Activated T-helper 2 cell treated with anti-CD3 and anti-CD28 coated beads, Interferon-gamma antibody, Interleukin-2, Interleukin-4, amounts not matched to agents 10 μg/mL and 5 μg/mL and 100 μg/mL, durations not matched to agents 14 hours and 24 hours and 36 hours (primary cell): ENCODE results near the gene SLFN12L. TPM values are rescaled to one million over a fixed set of nuclear protein-coding genes. Genes with fewer than 3 reads are reported as not detected.
"Not testable (repeated sequence)": the region's sequence is repeated elsewhere in the genome, so short reads cannot be mapped to it uniquely, and the experiment has no call there.

Experiments
- DNase-seq: peaks from one replicate; pipeline ENCODE4 v3.0.0; 2021; ENCODE audit warnings: low spot score
- H3K27ac Mint-ChIP-seq: one replicate; pipeline ENCODE4 v1.8.0; 2021; ENCODE audit warnings: mixed read lengths
- H3K27me3 Mint-ChIP-seq: one replicate; pipeline ENCODE4 v1.8.0; 2021; ENCODE audit warnings: low read depth, mixed read lengths
- H3K36me3 Mint-ChIP-seq: one replicate; pipeline ENCODE4 v1.8.0; 2021; ENCODE audit warnings: low read depth, mixed read lengths
- H3K4me1 Mint-ChIP-seq: one replicate; pipeline ENCODE4 v1.8.0; 2021; ENCODE audit warnings: low read depth, mixed read lengths
- H3K4me3 Mint-ChIP-seq: one replicate; pipeline ENCODE4 v1.8.0; 2021; ENCODE audit warnings: low read depth, mild to moderate bottlenecking, moderate library complexity, mixed read lengths
- H3K9me3 Mint-ChIP-seq: one replicate; pipeline ENCODE4 v1.8.0; 2021; ENCODE audit warnings: mixed read lengths
- intact Hi-C: fragments of 100-400 bp; cut with micrococcal nuclease; formaldehyde crosslinking; loops from one replicate; pipeline ENCODE4 v1.15.1; 2023
- total RNA-seq: library from RNA; stranded (reverse); gene quantifications from 2 replicates; pipeline ENCODE4 v1.2.3, GENCODE V29; 2022

Gene SLFN12L
- total RNA-seq, 1 donor from 2014 or later = 37.8 TPM

DNA sequence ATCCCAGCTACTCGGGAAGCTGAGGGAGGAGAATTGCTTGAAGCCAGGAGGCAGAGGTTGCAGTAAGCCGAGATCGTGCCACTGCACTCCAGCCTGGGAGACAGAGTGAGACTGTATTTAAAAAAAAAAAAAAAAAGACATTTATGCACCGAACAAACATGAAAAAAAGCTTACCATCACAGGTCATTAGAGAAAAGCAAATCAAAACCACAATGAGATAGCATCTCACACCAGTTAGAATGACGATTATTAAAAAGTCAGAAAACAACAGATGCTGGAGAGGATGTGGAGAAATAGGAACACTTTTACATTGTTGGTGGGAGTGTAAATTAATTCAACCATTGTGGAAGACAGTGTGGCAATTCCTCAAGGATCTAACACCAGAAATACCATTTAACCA lies 19.0 kb downstream of the SLFN12L start:
- Mint-ChIP-seq H3K36me3 (peaks cover 83% of the 10 kb centered on the region), H3K4me3 (peak overlapping the region; percentile 16), H3K4me1 (peaks cover 71% of the 10 kb centered on the region), H3K27ac (peak overlapping the region; percentile 57)
- intact Hi-C loops, DNase-seq, H3K9me3 Mint-ChIP-seq, H3K27me3 Mint-ChIP-seq: not testable (repeated sequence)

DNA sequence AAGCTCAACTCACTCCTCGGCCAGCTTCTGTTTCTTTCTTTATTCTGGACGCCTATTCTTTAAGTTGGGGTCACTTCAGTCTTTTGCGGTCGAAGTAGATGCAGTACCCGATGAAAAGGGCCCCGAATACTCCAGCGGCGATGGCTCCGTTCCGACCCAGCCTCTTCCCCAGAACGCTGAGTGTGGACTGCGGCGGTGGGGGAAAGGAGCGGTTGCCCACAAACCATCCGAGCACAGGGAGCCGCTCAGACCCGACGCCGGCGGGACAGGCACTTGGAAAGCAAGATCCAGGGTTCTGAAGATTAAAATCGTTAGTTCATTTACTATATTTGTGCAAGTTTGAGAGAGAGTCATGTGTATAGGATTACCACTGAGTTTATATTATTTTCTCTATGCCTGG lies 22.5 kb downstream of the SLFN12L start:
- Mint-ChIP-seq H3K27ac (no peak overlapping the region), H3K9me3 (no peaks in the 10 kb centered on the region), H3K27me3 (no peaks in the 10 kb centered on the region), H3K4me3 (no peak overlapping the region), H3K36me3 (peaks cover 88% of the 10 kb centered on the region), H3K4me1 (peaks cover 67% of the 10 kb centered on the region)
- intact Hi-C loops = no loop called here
- no peak for DNase-seq

GRCh38 chr17:35514564-35514963 lies 22.9 kb downstream of the SLFN12L start:
- DNase-seq = no peak
- H3K9me3 Mint-ChIP-seq = no peaks in the 10 kb centered on the region
- H3K36me3 Mint-ChIP-seq = peaks cover 87% of the 10 kb centered on the region
- peaks cover 62% of the 10 kb centered on the region for H3K4me1 Mint-ChIP-seq
- H3K4me3 Mint-ChIP-seq = no peak overlapping the region
- H3K27ac Mint-ChIP-seq = no peak overlapping the region
- no peaks in the 10 kb centered on the region for H3K27me3 Mint-ChIP-seq
- intact Hi-C loops = no loop called here

DNA sequence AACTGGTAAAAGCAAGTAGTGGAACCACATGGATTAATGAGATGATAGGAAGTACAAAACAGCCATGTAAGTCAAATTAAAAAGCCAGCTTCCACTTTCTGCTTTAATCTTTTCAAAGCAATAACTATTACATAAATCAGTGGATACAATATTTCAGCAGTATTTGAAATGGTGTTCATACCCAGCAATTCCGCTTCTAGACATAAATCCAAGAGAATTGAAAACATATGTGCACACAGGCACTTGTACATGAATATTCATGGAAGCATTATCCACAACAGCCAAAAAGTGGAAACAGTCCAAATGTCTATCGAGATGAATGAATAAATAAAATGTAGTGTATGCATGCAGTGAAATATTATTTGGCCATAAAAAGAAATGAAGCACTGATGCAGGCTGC lies 27.4 kb downstream of the SLFN12L start:
- H3K4me1 Mint-ChIP-seq = peaks cover 40% of the 10 kb centered on the region

GRCh38 chr17:35507714-35508113 lies 29.8 kb downstream of the SLFN12L start:
- DNase-seq, H3K9me3 Mint-ChIP-seq, H3K4me3 Mint-ChIP-seq, H3K27ac Mint-ChIP-seq, intact Hi-C loops, H3K27me3 Mint-ChIP-seq: not testable (repeated sequence)
- peaks cover 32% of the 10 kb centered on the region for H3K4me1 Mint-ChIP-seq
- peaks cover 77% of the 10 kb centered on the region for H3K36me3 Mint-ChIP-seq

More for the DNA sequence above, 27.4 kb downstream of the SLFN12L start:
- Mint-ChIP-seq H3K36me3 (peaks cover 84% of the 10 kb centered on the region), H3K27me3 (no peaks in the 10 kb centered on the region), H3K27ac (peak overlapping the region; percentile 60), H3K9me3 (no peaks in the 10 kb centered on the region), H3K4me3 (no peak overlapping the region)
- intact Hi-C loops = no loop called here
- DNase-seq = no peak

DNA sequence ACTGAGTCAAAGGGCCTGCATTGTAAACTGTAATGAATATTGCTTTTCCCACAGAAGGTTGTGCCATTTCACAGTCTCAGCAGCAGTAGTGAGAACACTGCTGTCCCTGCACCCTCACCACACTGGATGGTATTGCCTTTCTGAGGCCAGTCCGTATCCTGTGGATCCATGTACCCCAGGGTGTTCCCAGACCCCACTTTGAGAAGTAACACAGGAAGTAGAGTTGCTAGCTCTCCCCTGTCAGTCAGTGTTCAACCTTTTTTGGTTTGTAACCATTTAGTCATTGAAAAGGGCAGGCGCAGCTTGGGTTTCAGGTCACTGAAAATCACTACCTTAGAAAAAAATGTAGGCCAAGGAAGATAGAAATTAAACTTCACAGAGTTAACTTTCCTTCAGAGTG lies 37.9 kb downstream of the SLFN12L start:
- Mint-ChIP-seq H3K27me3 (no peaks in the 10 kb centered on the region), H3K27ac (peak overlapping the region; percentile 35), H3K9me3 (no peaks in the 10 kb centered on the region), H3K4me1 (peaks cover 44% of the 10 kb centered on the region), H3K36me3 (peaks cover 67% of the 10 kb centered on the region), H3K4me3 (no peak overlapping the region)
- no peak for DNase-seq
- intact Hi-C loops = no loop called here

DNA sequence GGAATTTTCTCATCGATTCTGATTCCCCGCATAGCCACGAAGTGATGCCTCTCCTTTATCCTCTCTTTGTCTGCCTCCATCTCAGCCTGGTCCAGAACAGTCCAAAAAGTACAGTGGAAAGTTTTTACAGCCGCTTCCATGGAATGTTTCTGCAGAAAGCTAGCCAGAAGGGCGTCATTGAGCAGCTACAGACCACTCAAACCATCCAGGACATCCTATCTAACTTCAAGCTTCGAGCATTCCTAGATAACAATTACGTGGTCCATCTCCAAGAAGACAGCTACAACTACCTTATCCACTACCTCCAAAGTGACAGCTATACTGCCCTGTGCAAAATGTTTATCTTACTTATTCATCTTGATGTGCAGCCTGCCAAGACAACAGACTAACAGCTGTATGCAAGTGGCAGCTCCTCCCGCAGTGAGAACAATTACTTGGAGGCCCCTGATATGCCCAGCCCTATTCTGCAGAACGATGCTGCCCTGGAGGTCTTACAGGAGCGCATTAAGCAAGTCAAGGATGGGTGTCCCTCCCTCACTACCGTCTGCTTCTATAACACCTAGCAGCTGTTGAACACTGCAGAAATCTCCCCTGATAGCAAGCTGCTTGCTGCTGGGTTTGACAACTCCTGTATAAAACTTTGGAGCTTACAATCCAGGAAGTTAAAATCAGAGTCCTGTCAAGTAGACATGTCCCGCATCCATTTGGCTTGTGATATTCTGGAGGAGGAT lies 38.9 kb downstream of the SLFN12L start:
- intact Hi-C loops = no loop called here
- Mint-ChIP-seq H3K9me3 (no peaks in the 10 kb centered on the region), H3K4me3 (no peak overlapping the region), H3K4me1 (peaks cover 46% of the 10 kb centered on the region), H3K27ac (peak overlapping the region; percentile 31), H3K27me3 (no peaks in the 10 kb centered on the region), H3K36me3 (peaks cover 67% of the 10 kb centered on the region)
- DNase-seq = no peak

- Mint-ChIP-seq H3K9me3 (no peaks in the 10 kb centered on the region), H3K27me3 (no peaks in the 10 kb centered on the region), H3K27ac (peak overlapping the region; percentile 69), H3K4me3 (no peak overlapping the region), H3K36me3 (peaks cover 71% of the 10 kb centered on the region), H3K4me1 (peaks cover 47% of the 10 kb centered on the region)
- no peak for DNase-seq
- intact Hi-C loops = no loop called here
Observed at GRCh38 chr17:35496451-35497290, 40.8 kb downstream of the SLFN12L start.

DNA sequence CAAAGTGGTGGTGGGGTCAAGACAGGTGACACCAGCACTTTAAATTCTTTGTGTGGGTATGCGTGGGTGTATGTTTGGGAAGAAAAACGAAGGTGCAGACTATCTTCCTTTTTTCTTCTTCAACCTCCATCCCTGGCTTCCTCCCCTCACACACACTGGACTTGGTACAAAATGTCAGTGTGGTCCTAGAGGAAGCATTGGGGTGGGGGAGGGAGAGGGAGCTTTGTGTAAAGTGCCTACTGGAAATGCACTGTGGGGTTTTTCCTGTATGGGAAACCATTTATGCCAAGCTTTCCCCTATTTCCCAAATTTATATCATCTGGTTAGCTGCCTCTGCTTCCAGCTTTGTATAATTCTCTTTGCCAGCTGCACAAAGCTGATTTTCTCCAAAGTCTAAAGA lies 44.4 kb downstream of the SLFN12L start:
- intact Hi-C loops = no loop called here
- Mint-ChIP-seq H3K27me3 (no peaks in the 10 kb centered on the region), H3K4me3 (no peak overlapping the region), H3K27ac (no peak overlapping the region), H3K9me3 (no peaks in the 10 kb centered on the region), H3K4me1 (peaks cover 46% of the 10 kb centered on the region), H3K36me3 (peaks cover 74% of the 10 kb centered on the region)
- no peak for DNase-seq

- H3K4me1 Mint-ChIP-seq = peaks cover 48% of the 10 kb centered on the region
- DNase-seq = no peak
Observed at GRCh38 chr17:35491417-35491816, 46.1 kb downstream of the SLFN12L start.

GRCh38 chr17:35489944-35490343 lies 47.5 kb downstream of the SLFN12L start:
- peaks cover 2% of the 10 kb centered on the region for H3K9me3 Mint-ChIP-seq
- intact Hi-C loops = loop anchor here (5.0 to 10.0 kb wide), 3 partner anchors 32 to 275 kb away; partner anchors contain the start of gene SLFN12
- peaks cover 61% of the 10 kb centered on the region for H3K4me1 Mint-ChIP-seq
- H3K27ac Mint-ChIP-seq = no peak overlapping the region
- no peaks in the 10 kb centered on the region for H3K27me3 Mint-ChIP-seq
- no peak for DNase-seq
- H3K4me3 Mint-ChIP-seq = no peak overlapping the region
- peaks cover 84% of the 10 kb centered on the region for H3K36me3 Mint-ChIP-seq

More at GRCh38 chr17:35491417-35491816, 46.1 kb downstream of the SLFN12L start:
- Mint-ChIP-seq H3K9me3 (no peaks in the 10 kb centered on the region), H3K27ac (no peak overlapping the region), H3K27me3 (no peaks in the 10 kb centered on the region), H3K4me3 (no peak overlapping the region), H3K36me3 (peaks cover 73% of the 10 kb centered on the region)
- intact Hi-C loops = no loop called here

DNA sequence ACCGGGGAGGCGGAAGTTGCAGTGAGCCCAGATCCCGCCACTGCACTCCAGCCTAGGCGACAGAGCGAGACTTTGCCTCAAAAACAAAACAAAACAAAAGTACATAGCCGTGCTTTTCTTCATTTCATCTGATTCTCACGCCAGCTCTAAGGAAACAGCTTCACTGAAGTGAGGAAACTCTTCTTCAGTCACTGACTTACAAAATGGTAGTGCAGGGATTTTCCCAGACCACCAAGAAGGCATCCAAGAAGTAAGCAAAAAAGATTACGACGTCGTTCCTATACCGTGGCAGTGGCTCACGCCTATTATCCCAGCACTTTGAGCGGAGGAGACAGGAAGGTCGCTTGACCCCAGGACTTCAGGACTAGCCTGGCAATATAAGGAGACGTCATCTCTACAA lies 48.5 kb downstream of the SLFN12L start:
- Mint-ChIP-seq H3K27ac (peak overlapping the region; percentile 28), H3K4me1 (peaks cover 61% of the 10 kb centered on the region), H3K27me3 (no peaks in the 10 kb centered on the region), H3K4me3 (no peak overlapping the region), H3K36me3 (peaks cover 90% of the 10 kb centered on the region), H3K9me3 (peaks cover 5% of the 10 kb centered on the region)
- intact Hi-C loops = loop anchor here (1.0 to 10.0 kb wide), 4 partner anchors 33 to 274 kb away; partner anchors contain the start of gene SLFN12
- no peak for DNase-seq
